AG04449 (cell line): Measurements from ENCODE around the gene CLCN5.

ENCODE experiments used
- CTCF ChIA-PET: fragments of 350-600 bp; formaldehyde crosslinking; extraction: SDS; loops from one replicate; lab custom pipeline; 2021; ENCODE audit warnings: antibody characterized with exemption; lab: Yijun Ruan, JAX
- POLR2A ChIA-PET: fragments of 400-600, 350-600 bp; formaldehyde crosslinking; extraction: SDS; loops from one replicate; lab custom pipeline; 2020; ENCODE audit warnings: antibody characterized with exemption, inconsistent platforms; lab: Yijun Ruan, JAX
- DNase-seq: peaks from one replicate; pipeline ENCODE4 v3.0.0-alpha.2; 2010; ENCODE audit warnings: low read depth, low spot score
- H3K4me3 ChIP-seq: 2 replicates; pipeline ENCODE4 v1.5.1; 2011; ENCODE audit warnings: low read depth, mild to moderate bottlenecking, control low read depth, low read length
- TF ChIP-seq, protein P1 (sequence below): IDR thresholded peaks from one replicate; pipeline ENCODE4 v1.5.1; 2011; ENCODE audit warnings: mild to moderate bottlenecking, moderate library complexity, low read length, control low read depth, inconsistent platforms; ENCODE audit not compliant: insufficient read depth; ENCODE audit errors: missing control alignments

Gene CLCN5

DNA sequence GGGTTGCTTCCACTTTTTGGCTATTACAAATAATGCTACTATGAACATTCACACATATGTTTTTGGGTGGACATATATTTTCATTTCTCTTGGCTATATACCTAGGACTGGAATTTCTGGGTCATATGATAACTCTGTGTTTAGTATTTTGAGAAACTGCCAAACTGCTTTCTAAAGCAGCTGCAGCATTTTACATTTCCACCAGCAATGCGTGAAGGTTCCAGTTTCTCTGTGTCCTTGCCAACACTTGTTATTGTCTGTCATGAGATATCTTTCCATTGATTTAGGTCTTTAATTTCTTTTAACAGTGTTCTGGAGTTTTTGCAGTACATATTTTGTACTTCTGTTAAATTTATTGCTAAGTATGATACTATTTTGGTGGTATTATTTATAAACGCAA is 48.3 kb downstream of the CLCN5 start:
- TF ChIP-seq, protein P1, sequence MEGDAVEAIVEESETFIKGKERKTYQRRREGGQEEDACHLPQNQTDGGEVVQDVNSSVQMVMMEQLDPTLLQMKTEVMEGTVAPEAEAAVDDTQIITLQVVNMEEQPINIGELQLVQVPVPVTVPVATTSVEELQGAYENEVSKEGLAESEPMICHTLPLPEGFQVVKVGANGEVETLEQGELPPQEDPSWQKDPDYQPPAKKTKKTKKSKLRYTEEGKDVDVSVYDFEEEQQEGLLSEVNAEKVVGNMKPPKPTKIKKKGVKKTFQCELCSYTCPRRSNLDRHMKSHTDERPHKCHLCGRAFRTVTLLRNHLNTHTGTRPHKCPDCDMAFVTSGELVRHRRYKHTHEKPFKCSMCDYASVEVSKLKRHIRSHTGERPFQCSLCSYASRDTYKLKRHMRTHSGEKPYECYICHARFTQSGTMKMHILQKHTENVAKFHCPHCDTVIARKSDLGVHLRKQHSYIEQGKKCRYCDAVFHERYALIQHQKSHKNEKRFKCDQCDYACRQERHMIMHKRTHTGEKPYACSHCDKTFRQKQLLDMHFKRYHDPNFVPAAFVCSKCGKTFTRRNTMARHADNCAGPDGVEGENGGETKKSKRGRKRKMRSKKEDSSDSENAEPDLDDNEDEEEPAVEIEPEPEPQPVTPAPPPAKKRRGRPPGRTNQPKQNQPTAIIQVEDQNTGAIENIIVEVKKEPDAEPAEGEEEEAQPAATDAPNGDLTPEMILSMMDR, result no peak
- no peak for DNase-seq
- no peak overlapping the region for H3K4me3 ChIP-seq
- POLR2A ChIA-PET, result no interaction called here
- CTCF ChIA-PET, result no interaction called here

DNA sequence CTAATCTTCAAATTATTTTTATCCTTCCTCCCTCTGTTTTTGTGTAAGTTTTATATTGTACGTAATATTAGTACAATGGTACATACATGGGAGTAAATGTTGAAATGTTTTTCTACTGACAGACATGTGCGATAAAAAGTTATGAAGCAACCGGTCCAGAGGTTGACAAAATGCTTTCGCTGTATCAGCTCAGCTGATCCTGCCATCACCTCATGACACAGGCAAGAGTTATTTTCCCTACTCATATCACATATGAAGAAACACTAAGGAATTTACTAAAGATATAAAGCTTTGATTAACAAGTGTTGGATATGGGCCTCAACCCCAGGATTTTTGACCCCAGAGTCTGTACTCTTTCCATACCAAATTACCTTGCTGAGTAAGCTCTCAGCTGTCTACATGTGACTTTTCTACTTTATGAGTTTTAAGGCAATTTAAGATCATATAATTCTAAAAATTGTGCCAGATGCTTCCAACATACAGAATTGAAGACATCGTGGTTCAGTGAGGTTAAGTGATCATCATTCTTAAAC is 50.0 kb downstream of the CLCN5 start:
- ChIA-PET POLR2A (no interaction called here), CTCF (no interaction called here)
- DNase-seq, result no peak
- TF ChIP-seq, protein P1, result no peak
- H3K4me3 ChIP-seq, result no peak overlapping the region

DNA sequence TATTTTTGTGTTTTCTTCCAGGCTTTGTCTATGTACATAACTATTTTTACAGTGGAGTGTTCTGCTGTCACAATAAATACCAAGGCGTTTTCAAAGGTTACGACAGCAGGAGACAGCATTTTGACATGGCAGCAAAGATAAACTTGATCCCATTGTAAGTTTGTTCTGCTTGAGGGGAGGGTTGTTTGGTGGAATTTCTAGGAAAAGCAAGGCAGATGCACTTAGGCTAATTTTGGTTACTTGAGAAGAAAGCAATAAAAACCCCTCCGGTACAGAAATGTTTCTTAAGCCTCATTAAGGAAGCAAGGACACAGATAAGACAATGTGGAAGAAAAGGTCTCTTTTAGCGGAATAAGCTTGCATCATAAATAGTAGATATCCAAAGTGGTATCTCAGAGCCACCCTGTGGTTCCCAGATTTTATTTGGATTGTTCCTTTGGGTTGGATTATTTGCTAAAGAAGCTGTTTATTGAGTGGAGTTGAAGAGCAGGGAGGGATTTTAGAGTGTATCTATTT is 54.3 kb downstream of the CLCN5 start:
- DNase-seq, result no peak
- H3K4me3 ChIP-seq, result no peak overlapping the region
- TF ChIP-seq, protein P1, result no peak
- POLR2A ChIA-PET, result no interaction called here
- CTCF ChIA-PET, result no interaction called here

DNA sequence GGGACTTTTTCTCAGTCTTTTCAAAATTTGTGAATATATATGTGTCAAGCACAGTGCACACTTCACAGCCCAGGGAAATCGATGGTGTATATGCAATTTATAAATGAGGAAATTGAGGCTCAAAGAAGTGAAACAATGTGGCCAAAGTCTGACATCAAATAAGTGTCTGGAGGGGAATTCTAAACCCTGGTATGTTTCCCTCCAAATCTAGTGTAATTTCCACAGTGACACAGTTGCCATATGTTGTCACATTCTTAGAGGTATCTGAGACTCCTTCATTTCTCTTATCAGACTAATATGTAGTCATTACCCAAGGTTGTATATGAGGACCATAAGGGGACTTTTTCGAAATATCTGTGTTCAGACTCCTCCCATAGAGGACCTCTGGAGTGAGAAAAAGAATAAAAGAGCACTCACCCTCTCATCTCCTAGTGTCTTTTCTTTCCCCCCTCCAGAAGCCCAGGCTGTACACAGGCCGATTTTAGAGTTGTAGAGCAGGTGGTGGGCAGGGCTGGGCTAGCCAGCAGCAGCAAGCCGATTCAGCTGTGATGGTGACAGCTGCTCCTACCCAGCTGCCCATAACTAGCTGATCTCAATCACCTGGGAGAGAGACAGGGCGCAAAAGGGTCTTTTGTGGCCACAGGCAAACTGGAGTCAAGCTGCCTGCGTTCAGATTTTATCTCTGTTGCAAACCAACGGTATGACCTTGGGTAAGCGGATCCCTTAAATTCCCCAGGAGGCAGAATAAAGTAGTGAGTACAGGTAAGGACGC is 55.1 kb downstream of the CLCN5 start:
- no peak for DNase-seq
- ChIA-PET POLR2A (no interaction called here), CTCF (no interaction called here)
- TF ChIP-seq, protein P1, result no peak
- no peak overlapping the region for H3K4me3 ChIP-seq

DNA sequence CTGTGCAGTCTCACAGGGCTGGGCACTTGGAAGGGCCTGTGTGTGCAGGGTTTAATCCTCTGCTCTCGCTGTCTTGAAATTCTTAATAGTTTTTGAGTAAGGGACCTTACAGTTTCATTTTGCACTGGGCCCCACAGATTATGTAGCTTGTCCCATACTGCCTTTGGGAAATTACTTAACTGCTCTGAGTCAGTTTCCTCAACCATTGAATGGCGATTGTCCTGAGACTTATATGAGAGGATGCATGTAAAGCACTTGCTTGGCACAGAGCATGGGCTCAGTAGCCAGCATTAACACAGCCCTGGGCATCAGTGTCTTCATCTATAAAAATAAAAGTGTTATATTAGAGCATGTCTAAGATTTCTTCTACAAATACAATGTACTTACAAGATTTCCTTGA is 55.8 kb downstream of the CLCN5 start:
- ChIA-PET POLR2A (no interaction called here), CTCF (no interaction called here)
- no peak overlapping the region for H3K4me3 ChIP-seq
- no peak for DNase-seq
- TF ChIP-seq, protein P1, result no peak

DNA sequence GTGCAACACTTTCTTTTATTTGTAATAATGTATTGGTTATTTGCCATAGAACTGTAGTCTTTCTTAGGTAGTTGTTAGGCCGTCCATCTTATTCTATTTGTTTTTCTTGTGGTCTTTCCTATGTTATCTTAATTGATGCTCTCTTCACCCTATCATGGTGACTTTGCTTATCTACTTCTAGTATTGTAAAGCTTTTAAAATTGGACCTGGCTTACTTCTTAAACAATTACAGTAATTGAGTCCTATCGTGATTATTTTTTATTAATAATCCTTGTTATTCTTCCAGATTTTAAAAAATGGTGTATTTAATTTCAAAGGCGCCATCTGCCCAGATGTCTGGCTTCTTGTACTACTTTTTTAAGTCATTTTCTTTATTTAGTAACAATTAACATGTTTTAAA is 63.7 kb downstream of the CLCN5 start:
- CTCF ChIA-PET, result no interaction called here
- POLR2A ChIA-PET, result no interaction called here
- TF ChIP-seq, protein P1, result no peak
- no peak for DNase-seq
- H3K4me3 ChIP-seq, result no peak overlapping the region
